Fibroblast of lung (primary cell): Measurements from ENCODE around the gene TRIM14.

Experiments
- CTCF ChIP-seq, 2 donors: IDR thresholded peaks in 1 of 2; conservative IDR thresholded peaks in 1 of 2; 1 replicate in 1 of 2; 2 replicates in 1 of 2; pipeline ENCODE4 v1.5.1; 2011 to 2012; ENCODE audit warnings: low read length in 2 of 2, control low read depth in 1 of 2, inconsistent platforms in 1 of 2, low read depth in 1 of 2, mild to moderate bottlenecking in 1 of 2
- EZH2 ChIP-seq: IDR thresholded peaks from 2 replicates; pipeline ENCODE4 v1.5.1; 2012; ENCODE audit warnings: low read length, control low read depth, mild to moderate bottlenecking; ENCODE audit errors: missing control alignments

DNA sequence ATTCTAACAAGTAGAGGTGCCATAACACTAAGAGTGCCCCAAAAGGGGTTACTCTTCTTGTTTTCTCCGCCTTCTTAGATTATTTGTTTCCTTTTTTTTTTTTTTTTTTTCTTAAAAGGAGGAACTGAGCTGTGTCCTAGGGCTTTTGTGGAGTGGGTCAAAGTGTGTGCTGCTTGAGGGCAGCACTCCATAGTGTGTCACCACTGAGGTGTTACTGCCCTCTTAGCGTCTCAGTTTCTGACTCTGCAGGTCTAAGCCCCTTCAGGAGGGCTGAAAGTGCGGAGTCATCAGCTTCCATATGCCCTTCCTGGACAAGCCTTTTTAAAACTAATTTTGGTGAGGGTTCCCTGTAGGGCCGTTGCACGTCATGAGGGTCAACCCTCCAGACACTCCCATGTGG is 75.1 kb downstream of the TRIM14 start:
- TF ChIP-seq CTCF (conservative IDR thresholded peaks at IDR 0.05 in 1 of 2, IDR thresholded peaks at IDR 0.05 in 1 of 2; ENCODE audit: low read depth in 1 of 2, low read length in 2 of 2), result no peak
- TF ChIP-seq EZH2, result no peak
